T1000 (cell line): ENCODE data around the gene PRKCZ.

ENCODE experiments used
- DNase-seq: peaks from one replicate; lab custom pipeline; 2025; ENCODE audit warnings: mixed read lengths; lab: John Stamatoyannopoulos, UW

Gene PRKCZ

DNA sequence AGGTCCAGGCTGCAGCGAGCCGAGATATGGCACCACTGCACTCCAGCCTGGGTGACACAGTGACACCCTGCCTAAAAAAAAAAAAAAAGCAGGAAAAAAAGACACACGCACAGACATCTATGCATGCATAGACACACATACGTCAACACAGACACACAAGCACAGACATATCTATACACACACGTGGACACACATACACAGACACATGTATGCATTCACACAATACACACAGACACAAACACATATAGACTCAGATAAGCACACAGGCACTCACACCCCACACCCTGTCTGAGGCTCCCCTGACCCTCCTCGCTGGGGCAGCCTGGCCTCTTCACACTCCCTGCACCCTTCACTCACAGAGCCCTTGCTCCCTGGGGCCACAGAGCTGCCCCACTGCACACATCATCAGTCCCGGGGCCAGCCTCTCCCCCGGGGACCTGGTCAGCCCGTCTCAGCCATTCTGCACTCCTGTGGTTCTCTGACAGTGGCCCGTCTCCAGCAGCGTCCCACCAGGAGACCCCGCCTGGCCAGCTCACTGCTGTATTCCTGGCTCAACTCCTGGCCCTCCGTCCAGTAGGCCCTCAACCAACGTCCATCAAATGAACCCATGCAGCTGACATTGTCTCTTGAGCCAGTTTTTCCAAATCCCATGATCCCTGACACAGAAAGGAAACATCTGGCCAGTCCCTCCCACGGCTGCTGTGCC, 4.6 kb upstream of the PRKCZ start:
- DNase-seq: no peak

GRCh38 chr1:2046174-2046917, 3.9 kb upstream of the PRKCZ start:
- no peak for DNase-seq

GRCh38 chr1:2046953-2047748, 3.1 kb upstream of the PRKCZ start:
- DNase-seq: no peak

GRCh38 chr1:2047749-2048729, 2.2 kb upstream of the PRKCZ start:
- DNase-seq: no peak

DNA sequence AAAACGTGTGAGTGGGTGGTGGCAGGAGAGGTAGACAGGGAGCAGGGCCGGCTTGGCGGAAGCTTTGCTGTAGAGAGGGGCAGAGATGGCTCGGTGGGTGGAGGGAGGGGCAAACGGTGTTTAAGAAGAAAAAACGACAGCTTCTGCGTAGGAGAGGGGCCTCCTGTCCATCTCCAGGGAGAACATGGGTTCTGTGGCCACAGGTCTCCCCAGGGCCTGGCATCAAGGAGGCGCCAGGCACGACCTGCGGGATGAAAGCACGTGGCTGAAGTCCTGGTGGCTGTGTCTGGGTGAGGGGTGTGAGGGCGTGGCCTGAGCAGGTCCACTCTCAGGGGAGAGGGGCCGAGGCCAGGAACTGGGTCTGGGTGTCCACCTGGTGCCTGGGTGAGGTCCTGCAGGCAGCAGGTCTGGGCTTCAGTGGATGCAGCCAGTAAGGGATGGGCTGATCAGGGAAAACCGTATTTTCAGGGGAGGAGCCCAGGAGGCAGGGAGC, 940 bp upstream of the PRKCZ start:
- DNase-seq: no peak

DNA sequence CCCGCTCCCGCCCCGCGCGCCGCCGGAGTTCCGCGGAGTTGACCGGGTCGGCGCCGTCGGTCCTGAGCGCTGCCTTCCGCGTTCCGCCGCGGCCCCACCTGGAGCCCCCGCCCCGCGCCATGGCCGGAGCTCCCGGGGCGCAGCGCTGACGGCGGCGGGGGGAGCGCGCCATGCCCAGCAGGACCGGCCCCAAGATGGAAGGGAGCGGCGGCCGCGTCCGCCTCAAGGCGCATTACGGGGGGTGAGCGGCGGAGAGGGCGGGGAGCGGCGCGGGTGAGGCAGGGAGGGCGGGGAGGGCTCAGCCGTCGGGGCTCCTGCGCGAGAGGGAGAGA, 216 bp downstream of the PRKCZ start:
- no peak for DNase-seq

- no peak for DNase-seq
Observed at GRCh38 chr1:2050793-2051682, 827 bp downstream of the PRKCZ start.

- DNase-seq: no peak
Observed at GRCh38 chr1:2052054-2052679, 2.0 kb downstream of the PRKCZ start.

DNA sequence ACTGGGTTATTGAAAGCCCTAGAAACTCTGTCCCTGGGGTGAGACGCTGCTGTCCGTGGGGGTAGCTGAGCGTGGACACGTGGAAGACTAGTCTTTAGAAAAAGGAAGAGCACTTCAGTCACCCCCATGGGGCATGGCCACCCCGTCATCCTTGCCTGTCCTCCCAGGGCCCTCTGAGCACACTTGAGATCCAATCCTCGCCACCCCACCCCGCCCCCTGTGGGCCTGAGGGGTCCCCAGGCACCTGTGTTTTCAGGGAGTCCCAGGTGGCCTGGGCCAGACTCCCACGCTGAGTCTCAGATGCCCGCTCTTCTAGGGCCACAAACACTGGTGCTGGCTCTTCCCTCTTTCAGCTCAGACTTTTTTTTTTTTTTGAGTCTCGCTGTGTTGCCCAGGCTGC, 2.5 kb downstream of the PRKCZ start:
- DNase-seq: no peak

DNA sequence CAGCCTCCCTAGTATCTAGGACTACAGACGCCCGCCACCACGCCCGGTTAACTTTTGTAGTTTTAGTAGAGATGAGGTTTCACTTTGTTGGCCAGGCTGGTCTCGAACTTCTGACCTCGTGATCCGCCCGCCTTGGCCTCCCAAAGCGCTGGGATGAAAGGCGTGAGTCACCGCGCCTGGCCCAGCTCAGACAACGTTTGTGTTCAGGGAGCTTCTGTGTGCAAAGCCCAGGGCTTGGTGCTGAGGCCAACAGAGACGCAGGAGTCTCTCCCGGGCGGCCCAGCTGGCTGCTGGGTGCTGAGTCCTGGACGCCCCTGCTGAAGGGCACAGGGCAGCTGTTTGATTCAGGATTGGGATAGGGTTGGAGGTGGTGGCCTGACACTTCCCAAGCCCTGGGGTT, 3.0 kb downstream of the PRKCZ start:
- no peak for DNase-seq

DNA sequence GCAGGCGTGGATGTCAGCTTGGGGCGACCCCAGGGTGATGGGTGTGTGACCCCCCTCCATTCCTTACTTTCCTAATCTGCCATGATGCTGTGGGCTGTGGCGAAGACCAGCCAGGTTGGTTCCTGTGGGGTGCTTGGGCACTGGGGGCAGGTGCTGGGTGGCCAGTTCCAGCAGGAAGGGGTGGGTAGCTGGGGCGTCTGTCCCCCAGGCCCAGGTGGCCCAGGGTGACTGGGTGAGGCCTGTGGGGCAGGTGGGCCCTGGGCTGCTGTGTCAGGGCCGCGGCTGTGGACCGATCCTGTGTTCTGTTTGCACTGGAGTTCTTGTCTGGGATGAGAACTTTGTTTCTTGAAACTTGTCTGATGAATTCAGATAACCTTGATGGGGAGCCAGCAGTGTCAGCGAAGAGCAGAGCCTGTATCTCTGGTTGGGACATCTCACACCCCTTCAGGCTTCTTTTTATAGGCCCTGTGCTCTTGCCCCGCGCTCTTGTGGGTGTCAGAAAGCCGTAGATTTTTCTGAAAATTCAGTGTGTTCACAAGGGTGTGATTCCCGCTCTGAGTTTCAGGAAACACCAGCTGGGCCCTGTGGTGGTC, 3.7 kb downstream of the PRKCZ start:
- no peak for DNase-seq

GRCh38 chr1:2054560-2054959, 4.3 kb downstream of the PRKCZ start:
- DNase-seq: no peak

DNA sequence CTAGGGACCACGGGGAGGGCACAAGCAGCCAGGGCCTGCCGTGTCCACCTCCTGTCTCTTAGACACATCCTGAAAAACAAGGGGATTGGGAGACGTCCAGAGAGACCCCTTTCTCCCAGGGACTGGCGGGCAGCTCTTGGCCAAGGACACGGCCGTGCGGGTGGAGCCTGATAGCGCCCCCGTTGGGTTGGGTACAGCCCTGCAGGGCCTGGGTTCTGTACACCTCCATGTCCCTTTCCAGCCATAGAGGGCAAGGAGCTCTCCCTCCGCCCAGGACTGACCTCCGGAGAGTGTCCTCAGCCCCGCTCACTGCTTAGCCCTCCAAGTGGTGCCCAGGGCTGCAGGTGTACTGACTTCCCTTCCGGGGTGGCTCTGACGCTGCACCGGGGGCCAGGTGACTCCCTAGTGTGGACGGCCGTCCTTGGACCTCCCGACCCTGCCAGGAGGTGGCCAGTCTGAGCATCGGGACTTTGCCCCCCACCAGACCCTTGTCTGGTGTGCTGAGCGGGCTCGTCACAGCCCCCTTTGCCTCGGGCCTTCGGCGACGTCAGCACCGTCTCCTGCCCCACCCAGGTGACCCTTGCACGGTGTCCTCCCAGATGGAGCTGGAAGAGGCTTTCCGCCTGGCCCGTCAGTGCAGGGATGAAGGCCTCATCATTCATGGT, 5.8 kb downstream of the PRKCZ start:
- no peak for DNase-seq

- no peak for DNase-seq
Observed at GRCh38 chr1:2056955-2057590, 6.9 kb downstream of the PRKCZ start.

GRCh38 chr1:2059290-2059953, 9.2 kb downstream of the PRKCZ start:
- no peak for DNase-seq

GRCh38 chr1:2060072-2060471, 9.9 kb downstream of the PRKCZ start:
- no peak for DNase-seq

DNA sequence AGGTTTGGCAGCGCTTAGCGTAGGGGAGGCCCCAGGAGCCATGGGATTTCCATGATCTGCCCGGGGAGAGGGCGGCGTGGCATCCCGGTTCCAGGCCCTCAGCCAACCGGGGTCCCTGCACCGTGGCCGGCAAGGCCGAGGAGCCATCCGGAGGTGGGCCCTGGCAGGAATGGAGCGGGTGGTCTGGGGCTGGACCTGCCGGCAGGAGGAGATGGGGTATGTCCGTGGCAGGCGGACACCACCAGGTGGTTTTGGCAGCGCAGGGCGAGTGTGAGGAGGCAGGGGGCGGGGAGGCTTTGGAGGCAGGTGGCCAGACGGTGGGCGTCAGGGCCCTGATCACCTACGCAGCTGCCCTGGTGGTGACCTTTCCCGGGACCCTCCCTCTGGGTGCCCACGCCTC, 10.3 kb downstream of the PRKCZ start:
- no peak for DNase-seq
